Testis (tissue), 3 donors: ENCODE data around the gene AMIGO2. TPM values are rescaled to one million over a fixed set of nuclear protein-coding genes. Genes with fewer than 3 reads are reported as not detected.
"Not testable (repeated sequence)": the region's sequence is repeated elsewhere in the genome, so short reads cannot be mapped to it uniquely, and the experiment has no call there.

Source experiments
- DNase-seq: peaks from one replicate; pipeline ENCODE4 v3.0.0-alpha.2; 2019
- H3K27ac ChIP-seq, 2 donors: fragments of 200-600 bp; sonication (generic); one replicate each; pipeline ENCODE4 v1.5.1; 2019
- H3K27me3 ChIP-seq: fragments of 200-600 bp; sonication (generic); one replicate; pipeline ENCODE4 v1.5.1; 2019
- H3K36me3 ChIP-seq: fragments of 200-600 bp; sonication (generic); one replicate; pipeline ENCODE4 v1.5.1; 2017; ENCODE audit warnings: low read depth; ENCODE audit errors: missing control alignments
- H3K4me1 ChIP-seq: fragments of 200-600 bp; sonication (generic); one replicate; pipeline ENCODE4 v1.5.1; 2019
- H3K4me3 ChIP-seq, 2 donors: fragments of 200-600 bp; sonication (generic); one replicate each; pipeline ENCODE4 v1.5.1; 2017 to 2019
- H3K9me3 ChIP-seq: fragments of 200-600 bp; sonication (generic); one replicate; pipeline ENCODE4 v1.5.1; 2017
- CTCF ChIP-seq, 3 experiments: fragments of 450-650 bp in 2 of 3; fragments of 200-600 bp in 1 of 3; sonication (generic) in 1 of 3; IDR thresholded peaks; one replicate each; pipeline ENCODE4 v1.5.1; 2016 to 2019; ENCODE audit warnings: antibody characterized with exemption in 3 of 3, mild to moderate bottlenecking in 2 of 3, moderate library complexity in 1 of 3
- POLR2A ChIP-seq: fragments of 450-650 bp; IDR thresholded peaks from one replicate; pipeline ENCODE4 v1.6.1; 2017; ENCODE audit warnings: antibody characterized with exemption, mild to moderate bottlenecking, moderate library complexity
- WGBS, 2 donors: methylation state at CpG; one replicate each; pipeline ENCODE4 v1.1.5; 2018; 5-methylcytosine and 5-hydroxymethylcytosine counted together
- intact Hi-C: fragments of 100-400 bp; cut with DNase I; formaldehyde crosslinking; loops from one replicate; pipeline ENCODE4 v1.15.1; 2023; ENCODE audit warnings: low total_unique reads
- polyA plus RNA-seq: library from polyadenylated mRNA; stranded (reverse); fragments of 350-450 nt; fragmentation: Illumina TruSeq; extraction: RNeasy Lipid Tissue Mini Kit (QIAGEN cat#74804); gene quantifications from one replicate; pipeline ENCODE4 v1.2.3, GENCODE V29; 2014; ENCODE audit warnings: low read depth, low replicate concordance; ENCODE audit not compliant: insufficient read depth
- total RNA-seq, 2 donors: library from RNA; depleted of rRNA; stranded (reverse); fragments of >200 nt; gene quantifications; one replicate each; pipeline ENCODE4 v1.2.3, GENCODE V29; 2016

The AMIGO2 gene
- total and polyA plus RNA-seq, 3 donors from 2014 or later: 28.8 to 53.2 (median 35.4) TPM

GRCh38 chr12:47122602-47123001, 42.8 kb upstream of the AMIGO2 start:
- DNase-seq: no peak
- intact Hi-C loops: no loop called here
- 69 to 91% methylated on average over 1 of the region's 1 CpG for WGBS, 2 donors
- Histone ChIP-seq H3K9me3 (no peaks in the 10 kb centered on the region), H3K4me3 (no peak overlapping the region), H3K4me1 (no peaks in the 10 kb centered on the region), H3K27ac (peak overlapping the region; percentile 31 to 74), H3K36me3 (no peaks in the 10 kb centered on the region), H3K27me3 (no peaks in the 10 kb centered on the region)
- TF ChIP-seq CTCF (IDR thresholded peaks at IDR 0.05) (no peak), POLR2A (no peak)

- TF ChIP-seq CTCF (IDR thresholded peaks at IDR 0.05): no peak
- TF ChIP-seq POLR2A: no peak
- Histone ChIP-seq H3K9me3 (no peaks in the 10 kb centered on the region), H3K4me1 (no peaks in the 10 kb centered on the region), H3K27me3 (no peaks in the 10 kb centered on the region), H3K36me3 (no peaks in the 10 kb centered on the region), H3K27ac (no peak overlapping the region), H3K4me3 (no peak overlapping the region)
- intact Hi-C loops: no loop called here
- DNase-seq: no peak
- WGBS, 2 donors: 68 to 74% methylated on average over 5 of the region's 5 CpGs
Observed at GRCh38 chr12:47121146-47121545, 41.4 kb upstream of the AMIGO2 start.

GRCh38 chr12:47120736-47121135, 41.0 kb upstream of the AMIGO2 start:
- DNase-seq: no peak
- Histone ChIP-seq H3K36me3 (no peaks in the 10 kb centered on the region), H3K9me3 (no peaks in the 10 kb centered on the region), H3K4me1 (no peaks in the 10 kb centered on the region), H3K4me3 (no peak overlapping the region), H3K27ac (no peak overlapping the region), H3K27me3 (no peaks in the 10 kb centered on the region)
- TF ChIP-seq CTCF (IDR thresholded peaks at IDR 0.05) (no peak), POLR2A (no peak)
- 87 to 95% methylated on average over 3 of the region's 3 CpGs for WGBS, 2 donors
- intact Hi-C loops: no loop called here

GRCh38 chr12:47117305-47117704, 37.5 kb upstream of the AMIGO2 start:
- H3K27ac ChIP-seq, H3K36me3 ChIP-seq, H3K4me3 ChIP-seq, DNase-seq, intact Hi-C loops, H3K9me3 ChIP-seq, H3K27me3 ChIP-seq, H3K4me1 ChIP-seq: not testable (repeated sequence)
- WGBS, 2 donors: 72 to 94% methylated on average over 2 of the region's 3 CpGs

- Histone ChIP-seq H3K36me3 (no peaks in the 10 kb centered on the region), H3K27ac (no peak overlapping the region), H3K4me1 (no peaks in the 10 kb centered on the region), H3K9me3 (no peaks in the 10 kb centered on the region), H3K27me3 (no peaks in the 10 kb centered on the region), H3K4me3 (no peak overlapping the region)
- intact Hi-C loops: no loop called here
- TF ChIP-seq CTCF (IDR thresholded peaks at IDR 0.05): no peak
- TF ChIP-seq POLR2A: no peak
- no peak for DNase-seq
- WGBS, 2 donors: 59 to 69% methylated on average over 5 of the region's 5 CpGs
Observed at GRCh38 chr12:47114481-47114892, 34.7 kb upstream of the AMIGO2 start.
